ENCODE data around the gene DOCK3.
"Not testable (repeated sequence)": the region's sequence is repeated elsewhere in the genome, so short reads cannot be mapped to it uniquely, and the experiment has no call there.

DOCK3 gene

DNA sequence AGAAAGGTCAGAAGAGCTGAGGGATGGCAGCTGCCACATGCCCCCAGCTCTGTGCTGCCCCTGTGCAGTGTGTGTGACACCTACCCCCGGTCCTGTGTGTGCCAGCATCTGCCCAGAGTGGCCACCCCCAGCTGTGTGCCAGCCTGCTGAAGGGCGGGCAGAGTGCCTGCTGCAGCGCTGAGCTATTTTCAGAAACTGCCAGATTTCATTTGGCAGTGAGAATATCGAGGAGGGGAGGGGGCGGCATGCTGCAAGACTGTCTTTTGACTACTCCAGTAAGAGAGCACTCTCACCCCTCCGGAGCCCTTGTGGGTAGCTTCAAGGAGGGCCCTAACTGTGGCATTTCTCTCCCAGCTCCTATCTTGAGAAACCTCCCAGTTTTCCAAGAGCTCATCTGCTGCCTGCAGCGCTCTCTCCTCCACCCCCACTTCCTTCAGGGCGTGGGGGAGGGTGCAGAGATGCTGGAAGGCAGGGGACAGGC is 25.2 kb upstream of the DOCK3 start:
- in situ Hi-C loops (cut with MboI; ENCODE audit: low sequenced_read_pairs): no loop called here

DNA sequence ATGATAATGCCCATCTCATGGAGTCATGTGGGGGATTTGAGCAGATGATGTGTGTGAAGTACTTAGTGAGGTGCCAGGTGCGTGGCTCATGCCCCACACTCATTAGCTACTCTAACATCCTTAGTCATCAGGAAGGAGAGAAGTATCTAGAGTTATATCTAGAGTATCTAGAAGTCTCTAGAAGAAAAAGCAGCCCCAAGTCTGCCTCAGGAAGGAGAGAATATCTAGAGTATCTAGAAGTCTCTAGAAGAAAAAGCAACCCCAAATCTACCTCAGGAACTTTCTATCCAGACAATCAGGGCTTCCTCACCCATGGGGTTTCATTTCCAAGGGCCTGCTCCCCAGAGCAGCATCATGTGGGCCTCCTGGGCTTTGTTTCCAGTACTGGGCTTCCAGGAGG is 24.7 kb upstream of the DOCK3 start:
- in situ Hi-C loops (cut with MboI; ENCODE audit: low sequenced_read_pairs): no loop called here

DNA sequence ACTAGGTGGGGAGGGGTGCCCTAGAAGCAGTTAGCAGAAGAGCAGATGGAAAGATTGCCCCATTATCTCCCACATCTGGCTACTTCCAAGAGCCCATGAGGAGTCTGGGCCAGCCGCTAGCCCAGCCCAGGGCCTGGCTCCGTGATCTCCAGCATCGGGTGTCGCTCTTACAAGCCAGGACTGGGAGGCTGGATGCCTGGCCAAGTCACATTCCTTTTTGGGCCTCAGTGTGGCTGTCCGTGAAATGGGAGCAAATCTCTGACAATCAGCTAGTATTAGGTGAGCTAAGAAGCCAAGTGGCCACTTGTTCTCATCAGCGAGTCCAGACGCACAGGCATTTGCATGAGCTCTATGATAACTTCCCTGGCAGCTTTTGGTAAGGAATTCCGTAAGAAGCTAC is 23.3 kb upstream of the DOCK3 start:
- in situ Hi-C loops (cut with MboI; ENCODE audit: low sequenced_read_pairs): no loop called here

DNA sequence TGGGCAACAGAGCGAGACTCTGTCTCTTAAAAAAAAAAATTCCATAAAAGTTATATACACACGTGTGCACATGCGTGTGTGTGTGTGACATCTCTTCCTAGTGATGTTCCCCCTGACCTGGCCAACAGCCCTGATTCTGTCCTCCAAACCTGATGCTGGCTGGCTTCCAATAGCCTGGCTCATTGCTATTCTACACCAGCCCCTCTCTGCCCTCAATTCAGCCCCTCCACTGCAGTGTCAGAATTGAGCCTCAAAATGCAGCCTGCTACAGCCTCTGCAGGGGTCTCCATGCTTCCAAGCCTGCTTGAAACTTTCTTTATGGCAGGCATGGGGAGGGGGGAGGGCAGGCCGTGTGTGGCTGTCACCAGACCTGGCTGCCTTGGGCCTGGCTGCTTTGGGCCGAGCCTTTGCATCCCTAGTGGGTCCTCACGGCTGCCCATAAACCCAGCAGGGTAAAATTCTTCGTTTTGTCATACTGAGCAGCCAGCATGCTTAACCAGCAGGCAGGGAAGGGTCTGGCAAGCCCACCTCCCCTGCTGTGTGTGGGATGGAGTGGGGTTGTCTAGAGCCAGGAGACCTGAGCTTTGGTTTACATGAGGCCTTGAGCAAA is 22.7 kb upstream of the DOCK3 start:
- in situ Hi-C loops (cut with MboI; ENCODE audit: low sequenced_read_pairs): no loop called here

DNA sequence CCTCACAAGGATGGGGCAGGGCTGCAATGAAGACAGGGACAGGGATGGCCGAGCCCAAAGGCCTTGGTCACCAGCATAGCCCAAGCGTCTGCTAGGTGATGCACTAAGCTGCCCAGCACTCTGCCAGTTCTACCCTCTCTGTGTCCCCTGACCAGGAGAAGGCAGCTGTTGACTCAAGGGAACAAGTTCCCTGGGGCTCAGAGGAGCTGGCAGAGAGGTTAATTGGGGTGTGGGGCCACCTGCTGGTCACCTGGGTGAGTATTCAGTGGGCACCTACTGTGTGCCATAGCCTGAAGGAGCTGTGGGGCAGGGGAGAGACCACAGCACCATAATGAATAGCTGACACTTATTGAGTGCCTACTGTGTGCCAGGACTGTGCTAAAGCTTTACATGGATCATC is 22.0 kb upstream of the DOCK3 start:
- in situ Hi-C loops (cut with MboI; ENCODE audit: low sequenced_read_pairs): no loop called here

DNA sequence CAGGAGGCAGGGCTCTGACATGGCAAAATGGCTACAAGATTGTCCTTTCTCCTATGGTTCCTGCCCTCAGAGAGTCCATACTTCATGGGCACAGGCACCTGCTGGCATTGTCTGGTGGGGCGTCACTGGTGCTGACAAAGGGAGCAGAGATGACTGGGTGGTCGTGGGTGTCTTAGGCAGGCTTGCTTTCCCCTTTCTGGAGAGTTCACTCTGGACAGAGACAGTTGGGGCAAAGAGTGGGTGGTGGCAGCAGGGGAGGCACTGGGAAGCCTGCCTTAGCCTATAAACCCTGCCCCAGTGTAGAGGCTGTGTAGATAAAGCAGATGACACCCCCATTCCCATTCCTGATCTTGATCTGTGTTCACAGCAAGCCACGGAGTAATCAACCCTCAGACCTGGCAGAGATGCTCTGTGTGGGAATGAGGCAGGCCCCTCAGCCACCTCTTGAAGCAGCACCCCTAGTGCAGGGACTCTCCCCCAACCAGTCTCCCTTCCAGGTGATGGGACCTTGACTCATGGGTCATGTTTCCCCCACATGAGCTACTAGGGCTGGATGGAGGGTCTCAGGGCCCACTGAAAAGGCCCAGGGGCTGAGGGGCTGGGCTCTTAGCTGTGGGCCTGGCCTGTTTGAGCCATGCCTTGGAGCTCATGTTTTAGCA is 20.7 kb upstream of the DOCK3 start:
- in situ Hi-C loops (cut with MboI; ENCODE audit: low sequenced_read_pairs): no loop called here

DNA sequence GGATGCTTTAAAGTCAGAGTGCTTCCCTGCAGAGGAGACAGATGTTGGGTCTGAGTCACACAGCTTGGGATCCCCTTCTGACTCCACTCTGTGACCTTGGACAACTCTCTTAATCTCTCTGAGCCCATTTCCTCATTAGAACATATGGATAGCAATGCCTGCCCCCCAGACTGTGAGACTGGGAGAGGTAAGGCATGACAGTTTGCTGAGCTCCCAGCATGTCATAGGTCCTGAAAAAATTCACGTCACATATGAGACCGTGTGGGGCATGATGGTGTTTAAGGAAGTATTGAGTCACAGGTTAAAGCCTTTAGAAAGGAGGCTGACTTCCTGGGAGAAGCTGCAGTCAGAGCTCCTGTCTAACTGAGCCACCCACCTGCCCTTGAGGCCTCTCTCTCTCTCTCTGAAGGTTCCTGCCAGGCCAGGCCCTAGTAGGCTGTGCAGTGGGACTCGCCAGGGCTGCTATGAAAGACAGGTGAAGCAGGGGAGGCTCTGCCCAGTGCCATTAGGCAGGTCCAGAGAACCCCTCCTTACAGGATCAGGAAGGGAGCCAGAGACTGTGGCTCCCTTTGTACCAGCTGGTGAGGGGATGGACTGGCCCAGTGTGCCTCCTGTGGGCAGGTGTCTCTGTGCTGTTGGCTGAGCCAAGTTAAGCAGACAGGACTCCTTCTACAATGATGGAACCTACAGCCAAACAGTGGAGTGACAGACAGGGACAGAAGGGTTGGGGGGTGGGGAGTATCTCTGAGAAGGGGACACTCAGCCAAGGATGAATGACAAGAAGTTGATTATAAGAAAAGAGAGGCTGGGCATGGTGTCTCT is 19.5 kb upstream of the DOCK3 start:
- in situ Hi-C loops (cut with MboI; ENCODE audit: low sequenced_read_pairs): no loop called here

DNA sequence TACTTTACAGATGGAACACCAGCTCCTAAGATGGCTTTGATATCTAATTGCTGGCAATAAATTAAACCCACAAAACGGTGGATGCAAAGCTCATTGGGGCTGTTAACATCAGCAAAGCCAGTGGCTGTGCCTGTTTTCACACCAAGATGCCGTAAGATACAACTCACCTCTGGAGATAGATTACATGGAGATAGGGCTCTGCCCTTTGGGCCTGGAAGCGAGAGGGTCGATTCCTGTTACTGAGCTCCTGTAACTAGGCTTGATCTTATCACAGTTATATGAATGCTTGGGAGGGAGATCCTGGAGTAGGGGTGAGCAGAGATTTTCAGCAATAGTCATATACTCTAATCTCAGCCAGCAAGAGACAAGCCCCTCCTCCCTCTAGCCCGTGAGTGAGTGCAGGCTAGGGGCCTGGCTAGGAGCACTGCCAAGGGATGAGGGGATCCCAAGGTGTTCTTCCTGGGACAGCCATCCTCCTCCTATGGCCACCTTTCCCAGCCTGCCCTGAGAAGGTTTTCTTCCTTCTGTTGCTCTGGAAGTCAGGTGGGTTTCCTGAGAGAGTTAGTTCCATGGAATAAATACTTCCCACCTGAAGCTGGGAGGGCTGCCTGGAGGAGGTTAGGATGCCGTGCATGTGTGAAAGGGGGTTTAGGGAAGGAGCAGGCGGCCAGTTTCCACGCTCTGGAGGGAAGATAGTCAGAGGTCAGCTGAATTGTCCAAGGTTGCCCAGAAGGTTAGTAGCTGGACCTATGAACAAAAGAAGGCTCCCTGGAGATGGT is 18.1 kb upstream of the DOCK3 start:
- in situ Hi-C loops (cut with MboI; ENCODE audit: low sequenced_read_pairs): no loop called here

DNA sequence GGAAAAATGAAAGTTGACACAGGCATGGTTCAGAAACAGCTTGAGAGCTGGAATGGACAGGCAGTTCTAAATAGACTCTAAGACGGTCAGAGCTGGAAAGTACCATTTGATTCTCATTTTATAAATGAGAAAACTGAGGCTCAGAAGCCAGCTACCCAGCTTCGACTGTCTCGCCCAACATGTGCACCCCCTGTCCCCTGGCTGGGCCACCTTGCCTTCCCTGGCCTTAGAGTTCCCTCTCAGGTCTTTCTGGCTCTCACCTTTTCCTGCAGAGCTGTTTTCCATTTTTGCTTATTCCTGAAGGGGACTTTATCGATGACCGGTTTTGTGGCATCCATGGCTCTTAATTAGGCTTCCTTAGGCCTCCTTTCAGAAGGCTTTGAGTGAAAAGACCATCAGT is 17.3 kb upstream of the DOCK3 start:
- in situ Hi-C loops (cut with MboI; ENCODE audit: low sequenced_read_pairs): no loop called here

DNA sequence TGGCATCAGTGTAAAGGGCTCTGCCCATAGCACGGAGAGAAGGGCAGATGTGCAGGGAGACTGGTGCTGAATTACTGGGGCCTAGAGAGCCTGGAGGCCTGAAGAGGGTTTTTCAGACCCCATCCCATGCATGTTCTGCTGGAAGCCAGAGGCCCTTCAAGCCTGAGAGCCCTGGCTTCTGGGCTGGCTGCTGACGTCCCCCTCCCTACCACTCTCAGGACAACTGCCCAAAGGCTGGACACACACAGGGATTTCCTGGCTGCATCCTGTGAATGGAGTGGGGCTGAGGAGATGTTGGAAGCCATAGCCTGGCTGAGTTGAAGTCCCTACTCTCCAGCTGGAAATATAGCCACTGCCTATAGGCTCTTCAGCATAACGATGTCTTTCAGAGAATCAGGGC is 16.9 kb upstream of the DOCK3 start:
- in situ Hi-C loops (cut with MboI; ENCODE audit: low sequenced_read_pairs): no loop called here

DNA sequence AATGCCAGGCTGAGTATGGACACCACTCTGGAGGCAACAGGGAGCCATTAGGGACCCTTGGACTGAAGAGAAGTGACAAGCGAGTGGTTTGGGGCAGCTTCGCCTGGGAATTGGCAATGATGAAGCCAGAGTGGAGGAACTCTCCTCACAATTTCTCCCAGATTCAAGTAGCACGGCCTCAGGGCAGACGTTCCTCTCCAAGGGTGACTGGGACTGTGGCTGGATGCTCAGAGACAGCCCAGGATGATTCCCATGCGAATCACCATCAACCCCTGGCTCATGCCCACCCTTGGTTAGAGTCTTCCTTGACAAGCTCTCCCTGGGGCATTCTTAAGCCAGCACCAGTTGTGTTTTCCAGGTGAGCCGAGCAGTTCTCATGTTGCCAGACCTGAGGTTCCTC is 16.3 kb upstream of the DOCK3 start:
- in situ Hi-C loops (cut with MboI; ENCODE audit: low sequenced_read_pairs): no loop called here

DNA sequence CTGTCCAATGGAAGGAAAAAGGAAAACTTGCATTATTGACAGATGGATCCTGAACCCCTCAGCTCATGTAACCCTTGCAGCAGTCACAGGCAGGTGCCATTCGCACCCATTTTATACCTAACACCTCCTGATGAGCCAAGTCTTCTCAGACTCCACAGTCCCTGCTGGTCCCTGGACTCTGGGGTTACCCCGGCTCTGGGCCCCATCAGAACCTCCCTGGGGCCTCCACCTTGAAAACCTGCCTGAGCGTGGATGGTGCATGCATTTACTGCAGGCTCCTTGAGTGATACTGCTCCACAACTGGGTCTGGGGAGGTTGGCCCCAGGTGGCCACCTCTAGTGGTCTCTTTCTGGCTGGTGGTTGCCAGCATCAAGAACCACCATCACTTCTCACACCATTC is 15.9 kb upstream of the DOCK3 start:
- in situ Hi-C loops (cut with MboI; ENCODE audit: low sequenced_read_pairs): no loop called here

DNA sequence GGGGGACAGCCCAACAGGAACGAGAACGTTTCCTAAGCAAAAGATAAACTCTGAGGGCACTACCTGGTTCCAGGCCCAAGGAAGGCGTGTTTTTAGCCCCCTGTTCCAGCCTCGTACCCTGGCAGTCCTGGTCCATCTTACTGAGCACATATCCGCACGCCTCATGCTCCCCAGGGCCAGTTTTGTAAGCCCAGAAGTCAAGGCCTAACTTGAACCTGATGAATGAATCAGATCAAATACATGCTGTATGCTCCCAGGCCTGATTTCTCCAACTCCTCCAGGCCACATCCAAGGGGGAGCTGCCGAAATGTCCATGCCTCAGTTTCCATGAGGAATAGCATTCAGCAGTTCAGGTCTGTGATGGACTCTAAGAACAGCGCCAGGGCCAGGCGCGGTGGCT is 14.3 kb upstream of the DOCK3 start:
- in situ Hi-C loops (cut with MboI; ENCODE audit: low sequenced_read_pairs): no loop called here

DNA sequence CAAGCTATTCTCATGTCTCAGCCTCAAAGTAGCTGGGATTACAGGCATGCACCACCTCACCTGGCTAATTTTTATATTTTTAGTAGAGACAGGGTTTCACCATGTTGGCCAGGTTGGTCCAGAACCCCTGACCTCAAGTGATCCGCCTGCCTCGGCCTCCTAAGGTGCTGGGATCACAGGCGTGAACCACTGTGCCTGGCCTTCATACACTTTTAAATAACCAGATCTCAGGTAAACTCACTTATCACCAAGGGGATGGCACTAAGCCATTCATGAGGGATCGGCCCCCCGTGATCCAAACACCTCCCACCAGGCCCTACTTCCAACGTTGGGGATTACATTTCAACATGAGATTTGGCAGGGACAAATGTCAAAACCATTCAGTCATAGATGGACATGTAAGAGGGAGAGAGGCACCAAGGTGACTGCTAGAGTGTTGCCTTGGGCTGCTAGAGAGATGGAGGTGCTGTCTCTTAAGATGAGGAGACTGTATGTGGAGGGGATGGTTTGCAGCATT is 13.3 kb upstream of the DOCK3 start:
- in situ Hi-C loops (cut with MboI; ENCODE audit: low sequenced_read_pairs): no loop called here

DNA sequence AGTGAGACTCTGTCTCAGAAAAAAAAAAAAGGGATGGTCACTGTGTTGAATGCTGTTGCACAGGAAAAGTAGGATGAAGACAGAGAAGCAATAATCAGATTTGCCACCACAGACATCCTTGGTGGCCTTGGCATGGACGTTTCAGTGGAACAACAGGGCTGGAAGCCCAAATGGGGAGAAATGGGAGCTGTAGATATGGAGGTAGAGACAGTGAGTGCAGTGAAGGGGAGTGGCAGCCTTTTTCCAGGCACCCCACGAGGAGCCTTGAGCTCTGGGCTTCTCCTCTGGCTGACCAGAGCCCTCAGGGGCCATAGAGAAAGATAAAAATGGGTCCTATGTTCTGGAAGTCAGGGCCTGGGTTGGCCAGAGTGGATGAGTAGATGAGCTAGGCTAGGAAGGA is 12.3 kb upstream of the DOCK3 start:
- in situ Hi-C loops (cut with MboI; ENCODE audit: low sequenced_read_pairs): no loop called here

DNA sequence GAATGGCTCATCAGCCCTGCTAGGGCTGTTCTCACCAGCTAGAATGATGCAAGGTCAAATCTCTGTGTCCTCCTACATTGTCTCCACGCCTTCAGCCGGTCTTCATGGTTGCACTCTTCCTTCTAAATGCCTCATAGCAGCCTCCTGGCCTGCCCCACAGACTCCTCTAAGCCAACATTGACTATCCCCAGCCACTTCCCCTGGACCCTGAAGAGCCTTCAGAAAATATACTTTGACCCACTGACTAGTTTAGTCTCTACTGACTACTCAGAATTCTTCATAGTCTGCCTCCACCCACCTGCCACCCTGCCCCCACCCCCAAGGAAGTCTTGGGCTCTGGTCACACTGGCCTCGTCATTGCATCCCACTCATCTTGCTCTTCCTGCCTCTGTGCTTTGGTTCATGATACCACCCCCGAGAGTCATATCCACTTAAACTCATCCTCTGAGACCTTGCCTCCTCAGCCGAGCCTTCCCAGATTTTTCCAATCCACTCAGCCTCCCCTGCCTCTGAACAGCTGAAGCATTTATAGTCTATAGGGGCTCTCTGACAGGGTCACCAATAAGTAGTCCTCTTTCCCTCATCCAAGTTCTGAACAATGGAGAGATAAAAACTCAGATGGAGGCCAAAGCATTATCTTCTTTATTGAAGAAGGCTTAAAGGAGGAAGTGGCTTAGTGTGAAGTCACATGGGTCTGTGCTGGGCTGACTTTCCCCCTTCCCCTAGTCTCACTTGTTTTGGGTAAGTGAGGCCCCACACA is 9.5 kb upstream of the DOCK3 start:
- in situ Hi-C loops (cut with MboI; ENCODE audit: low sequenced_read_pairs): no loop called here

DNA sequence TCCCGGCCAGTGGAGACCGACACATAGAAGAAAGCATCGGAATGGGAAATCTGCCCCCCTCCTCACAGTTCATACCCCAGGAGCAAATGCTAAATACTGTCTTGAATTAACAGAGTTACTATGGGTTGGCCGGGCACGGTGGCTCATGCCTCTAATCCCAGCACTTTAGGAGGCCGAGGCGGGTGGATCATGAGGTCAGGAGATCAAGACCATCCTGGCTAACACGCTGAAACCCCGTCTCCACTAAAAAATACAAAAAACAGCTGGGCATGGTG is 8.9 kb upstream of the DOCK3 start:
- in situ Hi-C loops (cut with MboI; ENCODE audit: low sequenced_read_pairs): not testable (repeated sequence)

DNA sequence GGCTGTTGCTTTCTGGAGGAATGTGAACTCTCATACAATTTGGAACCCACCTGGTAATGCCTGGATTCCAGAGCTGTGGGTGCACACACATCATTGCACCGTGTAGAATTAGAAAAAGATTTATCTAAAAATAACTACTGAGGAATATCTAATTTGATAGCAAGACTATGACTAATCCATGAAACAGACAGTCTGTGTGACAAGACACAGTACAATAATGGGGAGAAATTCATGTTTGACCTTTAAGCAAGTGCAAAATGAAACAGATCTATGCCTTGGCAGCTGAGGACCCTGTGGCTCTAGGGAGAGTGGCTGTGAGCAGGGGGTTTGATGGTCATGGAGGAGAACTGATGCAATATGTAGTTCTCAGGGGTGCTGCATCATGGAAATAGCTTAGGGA is 7.9 kb upstream of the DOCK3 start:
- in situ Hi-C loops (cut with MboI; ENCODE audit: low sequenced_read_pairs): no loop called here

DNA sequence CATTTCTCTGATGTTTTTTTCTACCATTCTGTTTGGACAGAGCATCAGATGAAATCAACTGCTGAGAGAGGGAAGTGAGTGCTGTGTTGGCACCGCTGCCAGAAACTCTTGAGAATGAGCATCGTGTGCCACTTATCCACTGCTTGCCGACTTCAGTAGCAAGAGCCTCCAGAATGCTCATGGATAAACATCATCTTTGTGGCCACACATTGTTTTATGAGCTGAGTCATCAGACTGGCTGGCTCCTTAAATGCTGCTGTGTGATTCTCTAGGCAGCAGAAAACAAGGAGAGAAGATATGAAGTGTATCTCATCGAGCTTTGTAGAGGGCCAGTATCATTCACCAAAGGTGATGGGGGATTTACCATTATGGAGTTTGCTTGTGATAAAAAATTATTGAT is 3.4 kb upstream of the DOCK3 start:
- in situ Hi-C loops (cut with MboI; ENCODE audit: low sequenced_read_pairs): no loop called here

DNA sequence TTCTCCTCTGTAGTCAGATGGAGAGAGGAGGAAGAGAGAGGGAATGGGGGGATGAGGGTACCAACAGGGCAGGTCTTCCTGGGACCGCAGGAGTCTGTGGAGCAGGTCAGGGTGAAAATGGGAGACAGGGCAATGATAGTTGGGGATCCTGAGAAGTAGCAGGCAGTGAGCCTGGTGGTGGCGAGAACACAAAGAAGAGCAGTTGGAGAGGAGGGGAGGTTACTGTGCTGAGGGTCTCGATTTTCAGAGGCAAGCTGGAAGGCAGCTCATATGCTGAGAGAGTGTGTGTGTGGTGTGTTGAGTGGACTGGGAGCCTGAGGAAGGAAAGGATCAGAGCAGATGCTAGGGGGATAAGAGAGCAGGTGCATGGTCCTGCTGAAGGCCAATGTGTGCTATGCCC is 2.1 kb upstream of the DOCK3 start:
- in situ Hi-C loops (cut with MboI; ENCODE audit: low sequenced_read_pairs): no loop called here

DNA sequence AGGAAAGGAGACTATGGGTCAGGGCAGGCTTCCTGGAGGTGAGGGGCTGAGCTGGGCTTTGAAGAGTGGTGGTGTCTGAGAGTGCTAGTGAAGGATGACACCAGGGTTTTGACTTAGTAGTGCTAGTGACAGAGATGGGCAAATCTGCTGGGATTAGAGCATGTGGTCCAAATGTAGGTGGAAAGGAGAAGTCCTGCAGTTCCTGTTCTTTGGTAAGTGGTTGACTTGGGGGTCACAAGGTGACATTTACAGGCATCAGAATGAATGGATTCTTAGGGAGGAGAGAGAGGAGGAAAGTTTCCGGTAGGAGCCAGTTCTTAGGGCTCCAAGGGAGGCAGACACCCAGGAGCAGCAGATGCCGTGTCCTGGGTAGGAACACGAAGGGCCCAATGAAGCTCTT is 796 bp upstream of the DOCK3 start:
- in situ Hi-C loops (cut with MboI; ENCODE audit: low sequenced_read_pairs): no loop called here

Measured in HL-60/S4 (cell line).